T47D (cell line): ENCODE measurements around the gene ANKH.
"Not testable (repeated sequence)": the region's sequence is repeated elsewhere in the genome, so short reads cannot be mapped to it uniquely, and the experiment has no call there.

Experiments used
- DNase-seq, 2 experiments: peaks; one replicate each; pipeline versions ENCODE4 v3.0.0 to v3.0.0-alpha.2; 2011 to 2012; ENCODE audit warnings: low read depth in 1 of 2, low spot score in 1 of 2
- JUND ChIP-seq: IDR thresholded peaks from 2 replicates; pipeline ENCODE4 v1.6.1; 2012; ENCODE audit warnings: low read depth
- in situ Hi-C: cut with HindIII; loops from 2 replicates; pipeline ENCODE4 v1.10.0; 2016; ENCODE audit warnings: low sequenced_read_pairs, low pct_unique_long_range_greater_than_20kb

ANKH gene

DNA sequence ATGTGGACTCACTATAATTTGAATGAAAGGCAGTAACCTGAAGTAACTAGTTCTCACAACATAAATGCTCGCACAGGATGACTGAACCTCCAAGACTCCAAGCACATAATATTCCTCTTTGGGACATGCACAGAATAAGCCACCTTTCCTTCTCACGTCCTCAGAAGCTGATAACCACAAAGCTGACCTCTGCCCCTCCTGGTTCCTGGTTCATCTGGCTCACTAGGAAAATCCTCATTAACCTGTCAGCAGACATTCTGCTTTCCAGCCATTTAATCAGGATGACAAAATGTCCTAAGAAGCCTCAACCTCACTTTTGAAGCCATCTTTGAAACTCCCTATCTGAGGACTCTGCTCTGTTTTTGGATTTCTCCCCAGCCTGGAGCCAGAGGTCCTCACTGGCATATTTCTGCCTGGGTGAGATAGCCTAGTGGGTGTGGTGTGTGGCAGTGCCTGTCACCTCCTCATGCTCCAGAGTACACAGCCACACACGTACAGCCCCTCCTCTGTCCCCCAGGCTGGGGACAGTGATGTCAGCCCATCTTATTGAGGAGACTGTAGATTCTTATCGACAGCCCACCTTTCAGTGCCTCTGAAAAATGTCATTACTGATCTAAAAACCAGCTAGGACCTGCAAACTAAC lies 10.3 kb downstream of the ANKH start:
- DNase-seq, result no peak
- TF ChIP-seq JUND, result no peak
- in situ Hi-C loops, result no loop called here

DNA sequence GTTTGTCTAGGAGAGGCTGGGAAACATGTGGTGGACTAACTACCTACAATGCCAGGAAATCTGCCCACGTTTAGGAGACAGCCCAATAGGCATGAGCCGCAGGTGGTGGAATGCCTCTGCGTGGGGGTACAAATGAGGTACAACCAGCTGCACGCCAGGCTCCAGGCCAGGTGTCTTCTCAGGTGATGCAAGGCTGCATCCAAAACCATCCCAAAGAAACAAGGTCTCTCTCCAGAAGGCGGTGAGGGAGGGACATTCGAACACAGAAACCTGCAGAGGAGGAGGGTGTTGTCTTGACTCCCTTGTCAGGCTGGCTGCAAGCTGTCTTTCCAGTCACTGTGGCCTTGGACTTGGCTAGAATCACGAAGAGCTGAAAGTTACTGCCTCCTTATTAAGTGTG lies 11.6 kb downstream of the ANKH start:
- DNase-seq, result no peak
- in situ Hi-C loops, result no loop called here

DNA sequence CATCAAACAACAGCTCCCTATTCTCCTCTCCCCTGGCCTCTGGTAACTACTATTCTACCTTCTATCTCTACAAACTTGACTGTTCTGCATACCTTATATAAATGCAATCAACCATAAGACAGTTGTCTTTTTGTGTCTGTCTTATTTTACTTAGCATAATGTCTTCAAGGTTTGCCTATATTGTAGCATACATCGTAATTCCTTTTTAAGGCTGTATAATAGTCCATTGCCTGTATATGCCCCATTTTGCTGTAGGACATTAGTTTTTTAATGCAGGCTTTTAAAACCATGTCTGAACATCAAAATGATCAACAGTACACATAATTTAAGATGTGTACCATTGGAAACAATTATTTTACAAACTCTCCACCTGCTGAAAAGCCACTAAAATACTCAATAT lies 12.4 kb downstream of the ANKH start:
- no peak for TF ChIP-seq JUND
- DNase-seq, result no peak
- in situ Hi-C loops, result no loop called here

More for the DNA sequence above, 11.6 kb downstream of the ANKH start:
- TF ChIP-seq JUND, result no peak

DNA sequence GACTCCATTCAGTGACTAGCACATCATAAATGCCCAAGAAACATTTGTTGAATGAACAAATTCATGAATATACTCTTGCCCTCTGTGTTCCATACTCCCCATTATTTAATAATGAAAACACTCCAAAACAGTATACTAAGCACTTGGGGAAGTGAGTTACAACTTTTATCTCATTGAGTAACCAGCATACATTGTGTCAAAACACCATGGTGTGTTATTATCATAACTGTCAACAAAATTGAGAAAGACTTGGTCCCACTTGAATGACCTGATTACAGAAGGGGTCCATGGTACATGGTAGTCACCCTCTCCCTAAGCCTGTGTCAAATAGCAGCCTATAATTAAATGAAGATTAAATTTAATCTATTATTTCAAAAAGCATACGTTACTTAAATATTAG lies 16.2 kb downstream of the ANKH start:
- no peak for DNase-seq
- in situ Hi-C loops, result no loop called here
- no peak for TF ChIP-seq JUND

DNA sequence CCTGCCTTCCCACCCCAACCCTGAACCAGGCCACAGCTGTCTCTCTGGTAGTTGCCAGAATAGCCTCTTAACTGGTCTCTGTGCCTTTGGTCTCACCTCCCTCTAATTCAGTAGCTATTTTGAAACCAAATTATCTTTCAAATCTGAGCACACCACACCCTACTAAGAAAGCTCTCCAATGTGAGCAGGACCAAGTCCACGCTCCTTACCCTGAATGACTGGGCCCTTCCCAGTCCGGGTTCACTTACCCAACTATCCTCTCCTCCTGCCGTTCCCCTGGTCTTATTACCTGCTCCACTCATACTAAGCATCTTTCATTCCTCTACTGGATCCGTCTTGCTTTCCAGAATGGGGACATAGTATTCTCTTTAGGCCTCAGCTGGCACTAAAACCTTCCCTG lies 16.8 kb downstream of the ANKH start:
- TF ChIP-seq JUND, result no peak

DNA sequence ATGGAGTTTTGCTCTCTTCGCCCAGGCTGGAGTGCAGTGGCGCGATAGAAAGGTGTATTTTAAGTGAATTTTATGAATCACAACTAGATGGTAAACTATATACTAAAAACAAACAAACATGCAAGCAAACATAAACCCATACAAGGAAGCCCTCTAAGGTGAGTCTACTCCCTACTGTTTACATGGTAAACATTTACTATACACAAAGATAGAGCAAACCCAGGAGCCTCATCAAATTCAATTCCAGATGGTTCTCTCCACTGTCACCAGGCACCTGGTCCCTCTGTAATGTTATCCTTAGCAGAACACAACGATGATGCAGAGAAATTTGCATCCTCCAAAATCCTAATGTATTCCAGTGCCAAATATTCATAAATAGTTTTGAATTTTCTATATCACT lies 17.9 kb downstream of the ANKH start:
- no peak for DNase-seq
- in situ Hi-C loops, result no loop called here
- no peak for TF ChIP-seq JUND

More for the DNA sequence above, 16.8 kb downstream of the ANKH start:
- DNase-seq, result no peak
- in situ Hi-C loops, result no loop called here

DNA sequence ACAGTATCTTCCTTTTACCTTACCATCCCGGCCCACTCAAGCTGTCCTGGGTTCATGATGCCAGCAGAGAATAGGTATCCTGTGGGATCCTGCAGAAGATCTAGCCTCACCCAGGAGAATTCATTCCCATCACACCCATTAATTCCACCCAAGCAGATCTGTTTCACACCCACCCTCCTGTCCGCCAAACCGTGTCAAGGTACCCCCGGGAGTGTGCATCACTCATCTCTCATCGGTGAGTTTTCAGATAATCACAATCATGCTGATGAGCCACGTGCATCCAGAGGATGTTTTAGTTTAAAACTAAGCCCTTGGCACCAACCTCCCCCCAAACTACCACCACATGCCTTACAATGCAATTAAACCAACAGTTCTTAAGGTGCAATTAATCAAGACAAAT lies 18.8 kb downstream of the ANKH start:
- no peak for DNase-seq
- TF ChIP-seq JUND, result no peak
- in situ Hi-C loops, result no loop called here

DNA sequence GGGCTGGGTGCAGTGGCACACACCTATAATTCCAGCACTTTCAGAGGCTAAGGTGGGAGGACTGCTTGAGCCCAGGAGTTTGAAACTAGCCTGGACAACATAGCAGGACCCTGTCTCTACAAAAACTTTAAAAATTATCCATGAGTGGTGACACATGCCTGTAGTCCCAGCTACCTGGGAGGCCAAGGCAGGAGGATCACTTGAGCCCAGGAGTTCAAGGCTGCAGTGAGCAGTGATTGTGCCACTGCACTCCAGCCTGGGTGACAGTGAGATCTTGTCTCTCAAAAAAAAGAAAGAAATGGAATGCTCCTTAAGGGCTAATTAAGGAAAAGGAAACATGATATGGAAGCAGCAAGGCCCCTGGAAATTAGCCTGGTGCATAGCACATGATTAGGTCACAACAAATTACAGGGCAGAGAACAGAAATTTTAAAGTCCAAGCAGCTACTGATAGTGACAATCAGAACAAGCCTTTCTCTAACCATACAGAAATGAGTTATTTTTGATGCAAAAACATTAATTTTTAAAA lies 19.5 kb downstream of the ANKH start:
- in situ Hi-C loops, result no loop called here
- no peak for TF ChIP-seq JUND
- DNase-seq, result no peak

DNA sequence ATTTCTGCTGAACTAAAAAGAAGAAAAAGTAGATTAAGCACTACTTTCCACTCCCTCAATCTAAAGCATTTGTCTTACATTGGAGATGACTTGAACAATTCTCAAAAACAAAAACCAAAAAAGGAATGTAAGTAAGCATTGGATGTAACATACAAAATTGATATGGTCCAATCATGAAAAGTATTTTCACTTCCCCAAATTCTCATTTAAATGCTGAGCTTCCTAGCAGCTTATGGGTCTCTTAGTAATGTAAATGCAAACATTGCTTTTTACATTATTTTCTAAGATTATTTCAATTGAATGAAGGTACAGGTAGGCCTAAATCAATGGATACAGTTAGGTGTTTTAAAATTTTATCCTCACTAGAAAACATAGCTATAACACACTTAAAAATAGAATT lies 20.0 kb downstream of the ANKH start:
- TF ChIP-seq JUND, result no peak
- in situ Hi-C loops, result no loop called here
- no peak for DNase-seq

DNA sequence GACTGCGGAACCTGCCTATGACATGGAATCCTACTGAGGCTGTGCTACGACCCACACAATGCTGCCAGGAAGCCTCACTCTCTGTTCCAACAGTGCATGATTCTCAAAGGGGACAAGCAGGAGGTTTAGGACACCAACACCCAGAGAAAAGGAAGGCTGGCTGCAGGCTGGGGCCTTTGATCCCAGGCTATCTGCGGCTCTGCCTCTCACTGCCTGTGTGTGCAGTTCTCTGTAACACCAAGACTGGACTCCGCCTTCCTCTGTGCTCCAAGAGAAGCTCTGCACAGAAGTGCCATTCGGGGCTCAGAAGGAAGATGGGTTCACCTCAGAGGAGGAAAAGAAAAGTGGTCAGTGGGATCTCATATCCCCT lies 20.5 kb downstream of the ANKH start:
- DNase-seq, result no peak
- in situ Hi-C loops, result no loop called here
- no peak for TF ChIP-seq JUND

DNA sequence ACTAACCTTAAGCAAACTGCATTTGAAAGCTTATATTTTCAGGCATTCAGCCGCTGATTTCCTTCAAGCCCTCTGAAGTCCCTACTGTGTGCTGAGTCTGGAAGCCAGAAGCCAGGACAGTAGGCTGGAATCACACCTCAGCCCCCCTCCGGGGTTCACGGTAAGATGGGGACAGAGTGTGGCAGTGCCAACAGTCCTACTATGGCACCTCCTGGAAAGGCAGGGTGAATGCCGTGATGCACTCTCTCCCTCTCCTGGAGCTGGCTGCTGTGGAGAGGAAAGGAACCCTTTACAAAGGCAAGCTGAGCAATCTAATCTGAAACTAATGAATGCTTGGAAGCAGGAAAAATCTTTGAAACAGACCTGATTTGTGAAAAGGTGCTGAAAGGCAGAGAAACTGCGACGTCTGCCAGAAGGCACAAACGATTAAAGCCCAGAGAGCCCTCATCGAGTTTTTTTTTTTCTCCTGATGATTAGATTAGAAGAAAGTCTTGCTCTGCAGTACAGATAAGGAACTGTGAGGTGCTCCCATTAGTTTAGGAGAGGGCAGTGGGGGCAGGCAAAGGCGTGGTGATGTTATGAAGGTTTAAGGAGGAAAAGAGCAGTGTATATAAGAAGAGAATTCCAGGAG lies 21.0 kb downstream of the ANKH start:
- in situ Hi-C loops, result no loop called here
- TF ChIP-seq JUND, result no peak
- DNase-seq, result no peak

DNA sequence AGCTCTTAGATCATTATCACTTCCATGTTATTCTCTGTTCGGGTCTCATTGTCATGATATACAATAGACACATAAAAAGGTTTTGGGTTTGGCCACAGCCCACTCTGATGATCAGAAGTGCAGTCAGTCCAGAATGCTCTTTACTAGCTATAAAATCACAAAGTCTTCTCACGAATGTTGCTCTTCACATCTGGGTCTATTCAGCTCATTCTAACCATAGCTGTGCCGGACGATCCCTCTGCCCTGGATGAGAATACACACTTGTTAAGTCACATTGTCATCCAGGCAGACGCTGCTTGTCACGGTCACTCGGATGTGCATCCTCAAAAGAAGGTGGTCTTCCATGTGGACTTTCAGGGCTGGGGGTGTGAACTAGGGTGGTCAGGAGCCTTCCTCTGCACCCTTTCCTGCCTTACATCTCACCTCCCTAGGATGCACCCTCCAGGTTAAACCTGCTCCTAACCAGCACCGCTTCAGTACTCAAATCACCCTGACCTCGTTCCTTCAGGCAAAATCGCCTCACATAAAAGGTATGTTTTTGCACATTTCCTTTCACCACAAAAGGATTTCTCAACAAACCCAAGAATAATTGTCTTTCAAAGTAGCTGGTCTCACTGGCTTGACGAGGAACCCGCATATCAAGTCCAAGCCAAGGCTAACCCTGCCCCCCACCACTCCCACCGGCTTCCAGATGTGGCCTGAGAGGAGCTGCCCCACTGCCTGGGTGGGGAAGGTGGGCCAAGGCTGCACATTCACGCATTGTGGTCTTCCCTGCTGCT lies 21.9 kb downstream of the ANKH start:
- in situ Hi-C loops, result no loop called here
- no peak for TF ChIP-seq JUND

DNA sequence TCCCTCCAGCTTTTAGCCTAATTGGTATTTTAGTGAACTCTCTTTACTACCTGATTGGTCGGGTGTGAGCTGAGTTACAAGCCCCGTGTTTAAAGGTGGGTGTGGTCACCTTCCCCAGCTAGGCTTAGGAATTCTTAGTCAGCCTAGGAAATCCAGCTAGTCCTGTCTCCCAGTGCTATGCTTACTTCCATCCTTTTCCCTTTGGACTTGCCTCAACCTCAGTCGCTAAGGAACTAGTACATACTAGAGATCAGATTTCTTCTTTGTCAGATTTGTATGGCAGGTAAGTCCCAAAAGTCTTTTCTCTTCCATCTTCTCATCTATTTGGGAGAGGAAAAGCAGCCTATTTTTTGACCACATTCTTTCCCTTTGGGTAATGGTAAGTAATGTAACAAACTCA lies 22.6 kb downstream of the ANKH start:
- in situ Hi-C loops, DNase-seq: not testable (repeated sequence)

More for the DNA sequence above, 21.9 kb downstream of the ANKH start:
- no peak for DNase-seq

DNA sequence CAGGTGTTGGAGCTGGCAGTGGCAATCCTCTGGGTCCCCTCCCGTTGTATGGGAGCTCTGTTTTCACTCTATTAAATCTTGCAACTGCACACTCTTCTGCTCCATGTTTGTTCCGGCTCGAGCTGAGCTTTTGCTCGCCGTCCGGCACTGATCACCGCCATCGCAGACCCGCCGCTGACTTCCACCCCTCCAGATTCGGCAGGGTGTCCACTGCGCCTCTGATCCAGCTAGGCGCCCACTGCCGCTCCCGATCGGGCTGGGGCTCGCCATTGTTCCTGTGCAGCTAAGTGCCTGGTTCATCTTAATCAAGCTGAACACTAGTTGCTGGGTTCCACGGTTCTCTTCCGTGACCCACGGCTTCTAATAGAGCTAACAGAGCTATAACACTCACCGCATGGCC lies 23.2 kb downstream of the ANKH start:
- no peak for TF ChIP-seq JUND
- DNase-seq, result no peak
- in situ Hi-C loops, result no loop called here
